GM21786 (cell line): ENCODE measurements around the gene ACTMAP.
"Not testable (repeated sequence)": the region's sequence is repeated elsewhere in the genome, so short reads cannot be mapped to it uniquely, and the experiment has no call there.

Experiments
- ATAC-seq: cut with Tn5 transposase; IDR thresholded peaks from one replicate; pipeline ENCODE4 v1.9.1; 2021; ENCODE audit not compliant: unreplicated experiment

The ACTMAP gene

GRCh38 chr19:40744554-40745401, 5.5 kb downstream of the ACTMAP start:
- no peak for ATAC-seq

GRCh38 chr19:40743926-40744325, 6.4 kb downstream of the ACTMAP start:
- ATAC-seq: no peak

GRCh38 chr19:40742886-40743285, 7.4 kb downstream of the ACTMAP start:
- ATAC-seq: no peak

GRCh38 chr19:40742477-40742876, 7.8 kb downstream of the ACTMAP start:
- ATAC-seq: no peak

GRCh38 chr19:40741527-40742390, 8.5 kb downstream of the ACTMAP start:
- ATAC-seq: no peak

- no peak for ATAC-seq
Measured at GRCh38 chr19:40740747-40741146, 9.5 kb downstream of the ACTMAP start.

GRCh38 chr19:40739871-40740703, 10.2 kb downstream of the ACTMAP start:
- ATAC-seq: no peak

- no peak for ATAC-seq
Measured at GRCh38 chr19:40739030-40739839, 11.0 kb downstream of the ACTMAP start.

GRCh38 chr19:40737102-40737644, 13.1 kb downstream of the ACTMAP start:
- ATAC-seq: no peak

GRCh38 chr19:40736661-40737060, 13.6 kb downstream of the ACTMAP start:
- ATAC-seq: no peak

- ATAC-seq: no peak
Measured at GRCh38 chr19:40735013-40735771, 15.1 kb downstream of the ACTMAP start.

GRCh38 chr19:40733149-40733548, 17.1 kb downstream of the ACTMAP start:
- no peak for ATAC-seq

GRCh38 chr19:40732304-40732703, 18.0 kb downstream of the ACTMAP start:
- not testable (repeated sequence) for ATAC-seq

- ATAC-seq: not testable (repeated sequence)
Measured at GRCh38 chr19:40730065-40730464, 20.2 kb downstream of the ACTMAP start.

- ATAC-seq: no peak
Measured at GRCh38 chr19:40726279-40726678, 24.0 kb downstream of the ACTMAP start.

GRCh38 chr19:40724855-40725254, 25.4 kb downstream of the ACTMAP start:
- no peak for ATAC-seq

- ATAC-seq: no peak
Measured at GRCh38 chr19:40724315-40724714, 26.0 kb downstream of the ACTMAP start.

GRCh38 chr19:40723661-40724254, 26.5 kb downstream of the ACTMAP start:
- ATAC-seq: no peak
